GM12878 (cell line): Measurements from ENCODE around the gene APPBP2. TPM values are rescaled to one million over a fixed set of nuclear protein-coding genes. Genes with fewer than 3 reads are reported as not detected.

ENCODE experiments used
- ATAC-seq: fragments of 200-7000 bp; cut with Tn5 transposase; 3 replicates; pipeline ENCODE4 v1.9.1; 2020; ENCODE audit warnings: mild to moderate bottlenecking, moderate library complexity
- BruUV-seq: library from RNA; stranded (reverse); fragments of 400-500 nt; replicated peaks from 2 replicates; lab custom pipeline; 2021; lab: Mats Ljungman, UMichigan
- CTCF ChIA-PET: fragments of 300-600 bp; sonication (Branson Sonifier 250); formaldehyde crosslinking; extraction: SDS; loops from one replicate; lab custom pipeline; 2021; ENCODE audit warnings: inconsistent platforms; lab: Yijun Ruan, JAX
- POLR2A ChIA-PET: fragments of 350-600 bp; formaldehyde crosslinking; extraction: SDS; loops from one replicate; lab custom pipeline; 2021; ENCODE audit warnings: inconsistent platforms; lab: Charles Lee
- RAD21 ChIA-PET: fragments of 300-600 bp; sonication (Branson Sonifier 250); formaldehyde crosslinking; loops from one replicate; lab custom pipeline; 2023; ENCODE audit warnings: antibody characterized with exemption; ENCODE audit not compliant: unreplicated experiment; lab: Charles Lee
- SMC1A ChIA-PET: fragments of 300-600 bp; sonication (Branson Sonifier 250); formaldehyde crosslinking; loops from one replicate; lab custom pipeline; 2023; ENCODE audit not compliant: unreplicated experiment, uncharacterized antibody; lab: Charles Lee
- DNase-seq: peaks from one replicate; pipeline ENCODE4 v3.0.0-alpha.2; 2011; ENCODE audit warnings: low read depth, low spot score
- FAIRE-seq: peaks from 3 replicates; lab custom pipeline; 2011; peaks lifted over from hg19 to GRCh38; lab: Jason Lieb, UNC
- H2AFZ ChIP-seq: 2 replicates; pipeline ENCODE4 v1.6.0; 2011; ENCODE audit warnings: low read depth, low read length, control low read depth; ENCODE audit not compliant: control insufficient read depth
- H3K27ac ChIP-seq: 2 replicates; pipeline ENCODE4 v1.5.1; 2011; ENCODE audit warnings: control low read depth; ENCODE audit not compliant: control insufficient read depth, insufficient read depth
- H3K27me3 ChIP-seq, 2 experiments: replicated peaks in 1 of 2; 2 replicates each; pipeline versions ENCODE4 v1.6.0 to v1.6.1; 2011; ENCODE audit warnings: low read length in 1 of 2; ENCODE audit not compliant: control insufficient read depth in 2 of 2, insufficient read depth in 2 of 2
- H3K36me3 ChIP-seq, 2 experiments: 2 replicates each; pipeline ENCODE4 v1.5.1; 2011; ENCODE audit warnings: low read length in 1 of 2; ENCODE audit not compliant: control insufficient read depth in 2 of 2, insufficient read depth in 2 of 2
- H3K4me1 ChIP-seq: 2 replicates; pipeline ENCODE4 v1.6.1; 2011; ENCODE audit warnings: mild to moderate bottlenecking, low read length, moderate library complexity, mixed read lengths; ENCODE audit not compliant: control insufficient read depth, insufficient read depth
- H3K4me2 ChIP-seq: 2 replicates; pipeline ENCODE4 v1.6.0; 2011; ENCODE audit warnings: control low read depth; ENCODE audit not compliant: control insufficient read depth, insufficient read depth
- H3K4me3 ChIP-seq: fragments of 200-600 bp; sonication (generic); 2 replicates; pipeline ENCODE4 v1.5.1; 2016
- H3K79me2 ChIP-seq: 2 replicates; pipeline ENCODE4 v1.6.0; 2011; ENCODE audit warnings: low read length; ENCODE audit not compliant: control insufficient read depth, insufficient read depth
- H3K9ac ChIP-seq: 2 replicates; pipeline ENCODE4 v1.8.0; 2011; ENCODE audit warnings: low read length, control low read depth, mixed read lengths; ENCODE audit not compliant: control insufficient read depth, insufficient read depth
- H3K9me3 ChIP-seq: replicated peaks from 3 replicates; pipeline ENCODE4 v1.5.1; 2011; ENCODE audit warnings: mild to moderate bottlenecking, low read length; ENCODE audit not compliant: control insufficient read depth, insufficient read depth
- H4K20me1 ChIP-seq: 2 replicates; pipeline ENCODE4 v1.6.0; 2011; ENCODE audit not compliant: control insufficient read depth, insufficient read depth
- IRF3 ChIP-seq: fragments of 450-650 bp; IDR thresholded peaks from 2 replicates; pipeline ENCODE4 v1.6.1; 2014; ENCODE audit warnings: mild to moderate bottlenecking
- POU2F2 ChIP-seq: IDR thresholded peaks from 3 replicates; pipeline ENCODE4 v1.6.1; 2011; ENCODE audit warnings: low read depth, mild to moderate bottlenecking, low read length, borderline replicate concordance
- STAT1 ChIP-seq: fragments of 450-650 bp; conservative IDR thresholded peaks from 2 replicates; pipeline ENCODE4 v1.6.1; 2014; ENCODE audit warnings: antibody characterized with exemption, mild to moderate bottlenecking
- USF2 ChIP-seq: IDR thresholded peaks from 2 replicates; pipeline ENCODE4 v1.6.1; 2011; ENCODE audit warnings: low read depth, low read length, improper control_type of control experiment, borderline replicate concordance
- ZNF592 ChIP-seq: fragments of 450-650 bp; IDR thresholded peaks from 2 replicates; pipeline ENCODE4 v1.6.1; 2017; ENCODE audit warnings: mild to moderate bottlenecking, moderate library complexity
- WGBS: methylation state at CpG from one replicate; pipeline ENCODE4 v1.1.6; 2016; ENCODE audit warnings: low lambda C conversion rate; ENCODE audit not compliant: insufficient replicate concordance, insufficient coverage; ENCODE audit errors: missing lambda C conversion rate; 5-methylcytosine and 5-hydroxymethylcytosine counted together
- in situ Hi-C: fragments of 300-500 bp; cut with MboI; formaldehyde crosslinking; loops from 9 replicates; pipeline ENCODE4 v1.14.3; 2018; ENCODE audit warnings: mixed read lengths
- intact Hi-C: fragments of 100-400 bp; cut with micrococcal nuclease; formaldehyde crosslinking; loops from one replicate; pipeline ENCODE4 v1.14.2; 2022; ENCODE audit not compliant: unreplicated experiment
- polyA plus RNA-seq, 11 experiments: library from polyadenylated mRNA; depleted of rRNA in 4 of 11; unstranded in 6 of 11; stranded (reverse) in 5 of 11; fragments of >200 nt; fragmentation: Nextera tagmentation in 4 of 11; fragmentation: Illumina TruSeq in 1 of 11; extraction: Ambion mirVana in 4 of 11; extraction: Trizol in 1 of 11; gene quantifications; 1 replicate in 1 of 11; 2 replicates in 10 of 11; pipeline versions ENCODE4 v1.2.1 to v1.2.3, GENCODE V29; 2011 to 2016; ENCODE audit warnings: inconsistent platforms in 2 of 11, missing spikeins in 2 of 11, low read depth in 1 of 11
- total RNA-seq, 4 experiments: library from RNA; depleted of rRNA in 3 of 4; stranded (reverse); fragments of >200 nt in 3 of 4; fragmentation: Illumina TruSeq in 1 of 4; extraction: Trizol in 1 of 4; gene quantifications; 2 replicates each; pipeline versions ENCODE4 v1.2.1 to v1.2.3, GENCODE V29; 2013 to 2021

The APPBP2 gene
- total and polyA plus RNA-seq, 10 of the 15 experiments (the other 5 are each of a cell fraction or from before 2014, with no cell fraction given) = 4.3 to 30.8 (median 13.1) TPM

GRCh38 chr17:60510723-60511122 lies 15.3 kb downstream of the APPBP2 start (continued):
- TF ChIP-seq STAT1 (no peak), POU2F2 (no peak), ZNF592 (no peak)

- intact Hi-C loops (no loop called here), in situ Hi-C loops (no loop called here)
- peaks cover 9% of the 10 kb centered on the region; the same call in 1 of the 2 replicates for H4K20me1 ChIP-seq
- ATAC-seq (no peak), DNase-seq (no peak), FAIRE-seq (no peak)
- 94% methylated on average over 4 of the region's 4 CpGs for WGBS
- POLR2A ChIA-PET = no interaction called here
- H3K4me1 ChIP-seq = no peaks in the 10 kb centered on the region
- H3K4me2 ChIP-seq = no peak overlapping the region
- peaks cover 12% of the 10 kb centered on the region for H3K79me2 ChIP-seq
- H3K9me3 ChIP-seq = no peaks in the 10 kb centered on the region
- H3K27me3 ChIP-seq = no peaks in the 10 kb centered on the region
- SMC1A ChIA-PET = no interaction called here
- BruUV-seq = no TSS peak
- H3K4me3 ChIP-seq = no peak overlapping the region
- CTCF ChIA-PET = no interaction called here
- no peak overlapping the region for H3K27ac ChIP-seq
- no peak overlapping the region for H2AFZ ChIP-seq
- RAD21 ChIA-PET = no interaction called here
- TF ChIP-seq USF2 (no peak), IRF3 (no peak)
- TF ChIP-seq, all 136 proteins: peak for 0
- H3K9ac ChIP-seq = no peak overlapping the region
- H3K36me3 ChIP-seq = peaks cover 0 to 11% of the 10 kb centered on the region in 2 experiments; a peak in 2 of 4 replicates
These were observed 16.0 kb downstream of the APPBP2 start for GRCh38 chr17:60510031-60510430.
